WTC11 (cell line): ENCODE data around the gene SLC25A22.

ENCODE experiments used
- CREB1 ChIP-seq: sonication (generic); formaldehyde crosslinking; IDR thresholded peaks from 2 replicates; pipeline ENCODE4 v1.8.0; 2023; ENCODE audit warnings: mild to moderate bottlenecking, missing genetic modification reagents
- IRF2 ChIP-seq: sonication (generic); formaldehyde crosslinking; IDR thresholded peaks from 2 replicates; pipeline ENCODE4 v1.8.0; 2022; ENCODE audit warnings: low read depth, missing genetic modification reagents, borderline replicate concordance
- JAZF1 ChIP-seq: fragments of 250-450 bp; sonication (Bioruptor Pico); IDR thresholded peaks from 2 replicates; pipeline ENCODE4 v1.9.0; 2021; ENCODE audit warnings: moderate library complexity, mild to moderate bottlenecking, inconsistent platforms
- JUN ChIP-seq: sonication (generic); formaldehyde crosslinking; IDR thresholded peaks from 2 replicates; pipeline ENCODE4 v1.8.0; 2023; ENCODE audit warnings: mild to moderate bottlenecking, missing genetic modification reagents
- MYBL2 ChIP-seq: sonication (generic); formaldehyde crosslinking; IDR thresholded peaks from 2 replicates; pipeline ENCODE4 v1.8.1; 2023; ENCODE audit warnings: mild to moderate bottlenecking, moderate library complexity, missing genetic modification reagents
- NR1H2 ChIP-seq: sonication (generic); formaldehyde crosslinking; IDR thresholded peaks from 2 replicates; pipeline ENCODE4 v1.9.0; 2021; ENCODE audit warnings: mild to moderate bottlenecking, moderate library complexity, missing genetic modification reagents
- NR2C2 ChIP-seq: sonication (generic); formaldehyde crosslinking; IDR thresholded peaks from 2 replicates; pipeline ENCODE4 v1.8.0; 2022; ENCODE audit warnings: mild to moderate bottlenecking, missing genetic modification reagents
- RORB ChIP-seq: fragments of 250-450 bp; sonication (Bioruptor Pico); IDR thresholded peaks from 2 replicates; pipeline ENCODE4 v1.9.0; 2021; ENCODE audit warnings: mild to moderate bottlenecking
- SMAD4 ChIP-seq: sonication (generic); formaldehyde crosslinking; IDR thresholded peaks from 2 replicates; pipeline ENCODE4 v1.8.0; 2022; ENCODE audit warnings: mild to moderate bottlenecking, missing genetic modification reagents
- ZBTB21 ChIP-seq: sonication (generic); formaldehyde crosslinking; IDR thresholded peaks from 2 replicates; pipeline ENCODE4 v1.8.1; 2023; ENCODE audit warnings: mild to moderate bottlenecking, missing genetic modification reagents, borderline replicate concordance
- ZNF263 ChIP-seq: sonication (generic); formaldehyde crosslinking; IDR thresholded peaks from 2 replicates; pipeline ENCODE4 v1.8.1; 2022; ENCODE audit warnings: low read depth, mild to moderate bottlenecking, moderate library complexity, missing genetic modification reagents
- ZNF423 ChIP-seq: fragments of 250-450 bp; sonication (Bioruptor Pico); IDR thresholded peaks from 2 replicates; pipeline ENCODE4 v2.1.2; 2022; ENCODE audit warnings: mild to moderate bottlenecking, moderate library complexity
- TF ChIP-seq, protein P1 (sequence below): fragments of 200-600 bp; IDR thresholded peaks from 2 replicates; pipeline ENCODE4 v1.8.0; 2022; ENCODE audit warnings: antibody characterized with exemption
- TF ChIP-seq, protein P2 (sequence below): sonication (generic); formaldehyde crosslinking; IDR thresholded peaks from 2 replicates; pipeline ENCODE4 v1.8.1; 2022; ENCODE audit warnings: missing genetic modification reagents, borderline replicate concordance

DNA sequence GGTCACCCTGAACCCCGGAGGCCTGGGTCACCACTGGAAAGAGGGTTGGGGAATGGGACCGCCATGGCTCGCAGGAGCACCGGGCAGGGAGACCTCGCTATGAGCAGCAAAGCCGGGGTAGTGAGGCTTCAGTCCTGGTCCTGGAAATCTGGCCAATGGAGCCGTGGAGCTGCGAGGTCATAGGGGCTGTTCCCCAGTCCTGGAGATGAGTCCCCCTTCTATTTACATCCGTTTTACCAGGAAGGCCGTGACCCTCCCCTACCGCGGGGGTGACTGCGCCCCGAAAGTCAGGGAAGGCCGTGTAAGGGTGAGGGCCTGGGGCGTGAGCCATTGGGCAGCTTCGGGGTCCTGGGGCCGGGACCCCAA is 6.5 kb upstream of the SLC25A22 start:
- TF ChIP-seq, protein P1, sequence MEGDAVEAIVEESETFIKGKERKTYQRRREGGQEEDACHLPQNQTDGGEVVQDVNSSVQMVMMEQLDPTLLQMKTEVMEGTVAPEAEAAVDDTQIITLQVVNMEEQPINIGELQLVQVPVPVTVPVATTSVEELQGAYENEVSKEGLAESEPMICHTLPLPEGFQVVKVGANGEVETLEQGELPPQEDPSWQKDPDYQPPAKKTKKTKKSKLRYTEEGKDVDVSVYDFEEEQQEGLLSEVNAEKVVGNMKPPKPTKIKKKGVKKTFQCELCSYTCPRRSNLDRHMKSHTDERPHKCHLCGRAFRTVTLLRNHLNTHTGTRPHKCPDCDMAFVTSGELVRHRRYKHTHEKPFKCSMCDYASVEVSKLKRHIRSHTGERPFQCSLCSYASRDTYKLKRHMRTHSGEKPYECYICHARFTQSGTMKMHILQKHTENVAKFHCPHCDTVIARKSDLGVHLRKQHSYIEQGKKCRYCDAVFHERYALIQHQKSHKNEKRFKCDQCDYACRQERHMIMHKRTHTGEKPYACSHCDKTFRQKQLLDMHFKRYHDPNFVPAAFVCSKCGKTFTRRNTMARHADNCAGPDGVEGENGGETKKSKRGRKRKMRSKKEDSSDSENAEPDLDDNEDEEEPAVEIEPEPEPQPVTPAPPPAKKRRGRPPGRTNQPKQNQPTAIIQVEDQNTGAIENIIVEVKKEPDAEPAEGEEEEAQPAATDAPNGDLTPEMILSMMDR = no peak
- TF ChIP-seq ZNF263 (CRISPR knock-in tag) = no peak
- no peak for TF ChIP-seq RORB (CRISPR knock-in tag)
- TF ChIP-seq CREB1 (CRISPR knock-in tag) = no peak
- TF ChIP-seq MYBL2 (CRISPR knock-in tag) = no peak
- TF ChIP-seq, protein P2, sequence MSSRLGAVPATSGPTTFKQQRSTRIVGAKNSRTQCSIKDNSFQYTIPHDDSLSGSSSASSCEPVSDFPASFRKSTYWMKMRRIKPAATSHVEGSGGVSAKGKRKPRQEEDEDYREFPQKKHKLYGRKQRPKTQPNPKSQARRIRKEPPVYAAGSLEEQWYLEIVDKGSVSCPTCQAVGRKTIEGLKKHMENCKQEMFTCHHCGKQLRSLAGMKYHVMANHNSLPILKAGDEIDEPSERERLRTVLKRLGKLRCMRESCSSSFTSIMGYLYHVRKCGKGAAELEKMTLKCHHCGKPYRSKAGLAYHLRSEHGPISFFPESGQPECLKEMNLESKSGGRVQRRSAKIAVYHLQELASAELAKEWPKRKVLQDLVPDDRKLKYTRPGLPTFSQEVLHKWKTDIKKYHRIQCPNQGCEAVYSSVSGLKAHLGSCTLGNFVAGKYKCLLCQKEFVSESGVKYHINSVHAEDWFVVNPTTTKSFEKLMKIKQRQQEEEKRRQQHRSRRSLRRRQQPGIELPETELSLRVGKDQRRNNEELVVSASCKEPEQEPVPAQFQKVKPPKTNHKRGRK (CRISPR knock-in tag) = no peak
- TF ChIP-seq NR1H2 = no peak
- no peak for TF ChIP-seq ZNF423 (CRISPR knock-in tag)
- TF ChIP-seq JAZF1 (CRISPR knock-in tag) = no peak
- no peak for TF ChIP-seq NR2C2 (CRISPR knock-in tag)
- TF ChIP-seq JUN (CRISPR knock-in tag) = no peak
- no peak for TF ChIP-seq ZBTB21 (CRISPR knock-in tag)
- TF ChIP-seq IRF2 (CRISPR knock-in tag) = no peak
- no peak for TF ChIP-seq SMAD4 (CRISPR knock-in tag)
